Coronary artery (tissue), 2 donors: Measurements from ENCODE around the gene BRPF1.

ENCODE experiments used
- DNase-seq: peaks from one replicate; pipeline ENCODE4 v3.0.0-alpha.2; 2017; ENCODE audit warnings: low spot score
- H3K27ac ChIP-seq, 2 donors: fragments of 200-600 bp; sonication (generic); one replicate each; pipeline ENCODE4 v1.5.1; 2016 to 2019
- H3K4me3 ChIP-seq: fragments of 200-600 bp; sonication (generic); 2 replicates; pipeline ENCODE4 v1.5.1; 2016; ENCODE audit warnings: mild to moderate bottlenecking, moderate library complexity
- TF ChIP-seq, protein P1 (sequence below): fragments of 200-600 bp; sonication (generic); IDR thresholded peaks from one replicate; pipeline ENCODE4 v1.5.1; 2019; ENCODE audit warnings: antibody characterized with exemption

The BRPF1 gene, protein sequence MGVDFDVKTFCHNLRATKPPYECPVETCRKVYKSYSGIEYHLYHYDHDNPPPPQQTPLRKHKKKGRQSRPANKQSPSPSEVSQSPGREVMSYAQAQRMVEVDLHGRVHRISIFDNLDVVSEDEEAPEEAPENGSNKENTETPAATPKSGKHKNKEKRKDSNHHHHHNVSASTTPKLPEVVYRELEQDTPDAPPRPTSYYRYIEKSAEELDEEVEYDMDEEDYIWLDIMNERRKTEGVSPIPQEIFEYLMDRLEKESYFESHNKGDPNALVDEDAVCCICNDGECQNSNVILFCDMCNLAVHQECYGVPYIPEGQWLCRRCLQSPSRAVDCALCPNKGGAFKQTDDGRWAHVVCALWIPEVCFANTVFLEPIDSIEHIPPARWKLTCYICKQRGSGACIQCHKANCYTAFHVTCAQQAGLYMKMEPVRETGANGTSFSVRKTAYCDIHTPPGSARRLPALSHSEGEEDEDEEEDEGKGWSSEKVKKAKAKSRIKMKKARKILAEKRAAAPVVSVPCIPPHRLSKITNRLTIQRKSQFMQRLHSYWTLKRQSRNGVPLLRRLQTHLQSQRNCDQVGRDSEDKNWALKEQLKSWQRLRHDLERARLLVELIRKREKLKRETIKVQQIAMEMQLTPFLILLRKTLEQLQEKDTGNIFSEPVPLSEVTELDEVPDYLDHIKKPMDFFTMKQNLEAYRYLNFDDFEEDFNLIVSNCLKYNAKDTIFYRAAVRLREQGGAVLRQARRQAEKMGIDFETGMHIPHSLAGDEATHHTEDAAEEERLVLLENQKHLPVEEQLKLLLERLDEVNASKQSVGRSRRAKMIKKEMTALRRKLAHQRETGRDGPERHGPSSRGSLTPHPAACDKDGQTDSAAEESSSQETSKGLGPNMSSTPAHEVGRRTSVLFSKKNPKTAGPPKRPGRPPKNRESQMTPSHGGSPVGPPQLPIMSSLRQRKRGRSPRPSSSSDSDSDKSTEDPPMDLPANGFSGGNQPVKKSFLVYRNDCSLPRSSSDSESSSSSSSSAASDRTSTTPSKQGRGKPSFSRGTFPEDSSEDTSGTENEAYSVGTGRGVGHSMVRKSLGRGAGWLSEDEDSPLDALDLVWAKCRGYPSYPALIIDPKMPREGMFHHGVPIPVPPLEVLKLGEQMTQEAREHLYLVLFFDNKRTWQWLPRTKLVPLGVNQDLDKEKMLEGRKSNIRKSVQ (N-terminal part only)

DNA sequence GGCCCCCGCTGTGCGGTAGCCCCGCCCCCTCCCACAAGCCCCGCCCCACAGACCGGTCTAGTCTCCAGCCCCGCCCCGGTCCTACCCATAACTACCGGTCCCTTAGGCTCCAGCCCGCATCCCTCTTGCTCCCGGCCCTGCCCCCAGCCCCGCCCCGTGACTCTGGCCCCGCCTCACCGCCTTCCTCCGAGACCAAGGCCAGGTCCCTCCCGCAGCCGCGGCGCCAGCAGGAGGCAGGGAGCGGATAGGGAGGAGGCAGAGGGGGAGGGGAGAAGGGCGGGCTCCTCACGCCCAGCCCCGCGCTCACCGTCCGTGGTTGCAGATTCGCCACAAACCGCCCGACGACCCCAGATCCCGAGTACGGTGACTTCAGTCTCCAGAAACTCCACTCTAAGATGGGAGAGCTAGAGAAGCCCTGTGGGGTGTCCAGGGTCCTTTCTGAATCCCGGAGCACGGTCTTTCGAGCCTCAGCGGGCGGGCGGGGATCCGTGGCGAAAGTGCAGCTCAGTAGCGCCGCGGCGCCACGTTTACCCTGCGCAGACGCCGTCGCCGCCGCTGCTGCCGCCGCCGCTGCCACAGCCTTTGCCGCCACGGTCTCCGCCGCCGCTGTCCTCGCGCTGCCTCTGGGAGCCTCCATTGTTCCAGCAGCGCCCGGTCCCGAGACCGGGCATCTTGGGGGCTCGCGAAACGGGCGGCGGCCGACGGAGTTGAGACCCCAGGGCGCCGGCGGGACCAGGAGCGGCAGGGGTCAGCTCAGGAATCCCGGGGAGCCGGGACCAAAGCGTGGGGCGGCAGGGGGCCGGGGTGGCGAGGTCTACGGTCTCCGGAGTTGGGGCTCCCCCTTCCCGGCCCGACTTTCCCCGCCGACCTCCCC, at the start of gene BRPF1:
Gene BRPF1 (plus strand): TSS at position 530 of the 874 bp plus-strand sequence. CDS start 2,406 bp downstream, outside the sequence.
- H3K4me3 ChIP-seq = peak within 1 kb of the TSS; percentile 98
- DNase-seq = peak; percentile 100
- TF ChIP-seq, protein P1, sequence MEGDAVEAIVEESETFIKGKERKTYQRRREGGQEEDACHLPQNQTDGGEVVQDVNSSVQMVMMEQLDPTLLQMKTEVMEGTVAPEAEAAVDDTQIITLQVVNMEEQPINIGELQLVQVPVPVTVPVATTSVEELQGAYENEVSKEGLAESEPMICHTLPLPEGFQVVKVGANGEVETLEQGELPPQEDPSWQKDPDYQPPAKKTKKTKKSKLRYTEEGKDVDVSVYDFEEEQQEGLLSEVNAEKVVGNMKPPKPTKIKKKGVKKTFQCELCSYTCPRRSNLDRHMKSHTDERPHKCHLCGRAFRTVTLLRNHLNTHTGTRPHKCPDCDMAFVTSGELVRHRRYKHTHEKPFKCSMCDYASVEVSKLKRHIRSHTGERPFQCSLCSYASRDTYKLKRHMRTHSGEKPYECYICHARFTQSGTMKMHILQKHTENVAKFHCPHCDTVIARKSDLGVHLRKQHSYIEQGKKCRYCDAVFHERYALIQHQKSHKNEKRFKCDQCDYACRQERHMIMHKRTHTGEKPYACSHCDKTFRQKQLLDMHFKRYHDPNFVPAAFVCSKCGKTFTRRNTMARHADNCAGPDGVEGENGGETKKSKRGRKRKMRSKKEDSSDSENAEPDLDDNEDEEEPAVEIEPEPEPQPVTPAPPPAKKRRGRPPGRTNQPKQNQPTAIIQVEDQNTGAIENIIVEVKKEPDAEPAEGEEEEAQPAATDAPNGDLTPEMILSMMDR = no peak
- peak within 1 kb of the TSS; percentile 95 for H3K27ac ChIP-seq

DNA sequence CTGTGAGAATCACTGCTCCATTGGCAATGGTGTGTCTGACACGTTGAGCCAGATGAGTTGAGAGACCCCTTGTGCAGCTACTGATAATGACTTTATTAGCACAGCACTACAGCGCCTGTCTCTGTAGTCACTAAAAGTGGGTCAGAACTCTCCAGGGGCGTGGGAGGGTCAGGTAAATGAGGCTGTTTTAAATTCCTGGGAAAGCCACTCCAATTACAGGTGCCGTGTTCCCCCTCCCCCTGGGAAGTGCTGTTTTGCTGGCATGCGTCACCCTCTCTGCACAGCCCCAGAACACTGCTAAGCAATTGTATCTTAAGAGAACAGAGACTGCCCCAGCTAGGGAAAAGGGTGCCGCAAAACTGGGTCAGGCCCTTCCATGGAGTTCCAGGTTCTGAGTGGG, 49.4 kb upstream of the BRPF1 start:
- TF ChIP-seq, protein P1 = no peak
- no peak overlapping the region for H3K27ac ChIP-seq
- DNase-seq = no peak
- no peak overlapping the region for H3K4me3 ChIP-seq

DNA sequence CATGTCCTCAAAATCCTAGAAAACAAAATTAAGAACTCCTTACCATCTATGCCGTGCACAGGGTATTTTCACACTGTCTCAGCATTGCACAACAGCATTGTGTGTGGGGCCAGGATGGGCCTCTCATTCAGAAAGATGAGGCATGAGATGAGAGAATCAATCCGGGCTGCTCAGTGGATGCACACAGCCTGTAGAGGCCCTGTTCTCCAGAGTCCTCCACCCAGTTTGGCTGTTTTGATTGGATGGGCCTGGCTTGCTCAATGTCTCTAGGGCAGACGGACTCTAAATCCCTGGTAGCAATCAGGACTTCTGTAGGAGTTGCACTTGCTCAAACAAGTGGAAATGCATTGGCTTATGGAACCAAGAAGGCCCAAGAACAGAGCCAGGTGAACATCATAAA, 48.1 kb upstream of the BRPF1 start:
- TF ChIP-seq, protein P1 = no peak
- Histone ChIP-seq H3K4me3 (no peak overlapping the region), H3K27ac (no peak overlapping the region)
- no peak for DNase-seq

DNA sequence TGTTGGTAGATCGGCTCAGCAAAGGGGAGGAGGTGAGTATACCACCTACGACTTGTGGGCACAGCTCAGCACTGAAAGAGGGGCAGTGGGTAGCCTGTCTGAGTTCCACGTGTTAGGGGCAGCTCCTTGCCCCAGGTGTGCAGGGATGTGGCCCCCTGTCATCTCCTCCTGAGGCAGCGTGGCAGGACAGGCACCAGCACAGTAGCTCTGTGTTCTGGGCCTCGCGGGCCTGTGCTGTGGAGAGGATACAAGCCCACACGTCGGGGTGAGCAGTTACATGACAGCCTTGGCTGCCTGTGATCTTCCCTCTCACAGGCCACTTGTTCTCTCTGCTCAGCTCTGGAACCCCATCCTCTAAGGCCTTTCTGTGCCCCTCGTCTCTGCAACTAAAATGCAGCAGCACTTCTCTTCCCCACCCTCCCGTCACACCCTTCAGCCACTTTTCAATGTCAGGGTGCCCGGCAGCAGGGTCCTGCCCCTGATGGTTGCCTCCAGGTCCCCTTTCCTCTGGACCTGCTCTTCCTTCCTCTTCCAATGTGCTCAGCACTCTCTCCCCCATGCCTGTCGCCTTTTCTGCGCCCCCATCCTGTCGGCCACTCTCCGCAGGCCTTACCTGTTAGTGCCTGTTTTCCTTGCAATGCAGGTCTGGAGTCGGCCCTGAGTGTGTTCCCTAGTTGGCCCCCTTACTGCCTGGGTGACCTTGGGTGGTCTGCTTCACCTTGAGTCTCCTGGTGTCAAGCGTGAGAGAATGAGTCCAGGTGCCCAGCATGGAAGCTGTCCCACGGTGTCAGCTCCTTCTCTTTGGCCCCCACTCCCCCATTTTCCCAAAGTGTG, 46.1 kb upstream of the BRPF1 start:
- no peak overlapping the region for H3K4me3 ChIP-seq

DNA sequence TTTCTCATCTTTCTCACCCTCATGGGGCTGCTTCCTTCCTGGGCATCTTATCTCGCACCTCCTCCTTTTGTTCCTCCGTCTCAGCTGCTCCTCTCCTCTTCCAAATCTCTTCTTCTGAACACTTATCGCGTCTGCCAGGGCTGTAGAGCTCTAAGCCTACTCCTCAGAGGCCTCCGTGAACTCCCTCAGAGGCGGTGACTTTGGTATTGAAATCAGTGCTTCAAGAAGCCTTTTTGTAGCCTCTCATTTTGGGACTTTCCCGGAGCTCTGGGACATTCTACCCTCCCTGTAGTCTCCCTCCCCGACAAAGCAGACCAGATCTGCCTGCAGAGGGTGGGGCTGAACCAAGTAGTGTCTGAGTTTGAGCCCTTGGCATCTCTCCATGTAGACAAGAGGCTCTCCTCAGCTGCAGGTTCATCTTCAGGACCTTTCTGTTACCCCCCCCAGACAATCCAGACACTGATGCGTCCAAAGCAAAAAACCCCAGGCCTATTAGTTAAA, 45.4 kb upstream of the BRPF1 start:
- no peak overlapping the region for H3K27ac ChIP-seq
- no peak for DNase-seq
- no peak overlapping the region for H3K4me3 ChIP-seq
- TF ChIP-seq, protein P1 = no peak

More for the DNA sequence above, 46.1 kb upstream of the BRPF1 start:
- no peak for DNase-seq
- TF ChIP-seq, protein P1 = no peak
- H3K27ac ChIP-seq = no peak overlapping the region
